ENCODE results near the gene BTBD10.

DNA sequence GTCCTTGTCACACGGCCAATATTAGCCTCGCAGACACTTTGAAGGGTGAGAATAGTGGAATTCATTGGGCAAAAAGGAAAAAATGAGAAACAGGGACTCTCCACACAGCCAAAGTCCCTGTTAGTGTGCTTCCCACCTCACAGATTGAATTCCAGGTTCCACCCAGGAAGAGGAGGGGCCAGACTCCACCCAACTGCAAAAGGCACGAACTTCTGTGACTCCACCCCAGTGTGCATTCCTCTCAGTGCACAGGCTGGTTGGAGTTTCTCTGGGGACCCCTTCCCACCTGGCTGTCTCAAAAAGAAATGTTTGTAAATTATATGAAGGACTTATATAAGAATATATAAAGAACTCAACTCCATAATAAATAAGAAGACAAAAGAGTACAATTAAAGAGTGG, 12.1 kb upstream of the BTBD10 start:
- TF ChIP-seq, protein P1, sequence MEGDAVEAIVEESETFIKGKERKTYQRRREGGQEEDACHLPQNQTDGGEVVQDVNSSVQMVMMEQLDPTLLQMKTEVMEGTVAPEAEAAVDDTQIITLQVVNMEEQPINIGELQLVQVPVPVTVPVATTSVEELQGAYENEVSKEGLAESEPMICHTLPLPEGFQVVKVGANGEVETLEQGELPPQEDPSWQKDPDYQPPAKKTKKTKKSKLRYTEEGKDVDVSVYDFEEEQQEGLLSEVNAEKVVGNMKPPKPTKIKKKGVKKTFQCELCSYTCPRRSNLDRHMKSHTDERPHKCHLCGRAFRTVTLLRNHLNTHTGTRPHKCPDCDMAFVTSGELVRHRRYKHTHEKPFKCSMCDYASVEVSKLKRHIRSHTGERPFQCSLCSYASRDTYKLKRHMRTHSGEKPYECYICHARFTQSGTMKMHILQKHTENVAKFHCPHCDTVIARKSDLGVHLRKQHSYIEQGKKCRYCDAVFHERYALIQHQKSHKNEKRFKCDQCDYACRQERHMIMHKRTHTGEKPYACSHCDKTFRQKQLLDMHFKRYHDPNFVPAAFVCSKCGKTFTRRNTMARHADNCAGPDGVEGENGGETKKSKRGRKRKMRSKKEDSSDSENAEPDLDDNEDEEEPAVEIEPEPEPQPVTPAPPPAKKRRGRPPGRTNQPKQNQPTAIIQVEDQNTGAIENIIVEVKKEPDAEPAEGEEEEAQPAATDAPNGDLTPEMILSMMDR (IDR thresholded peaks at IDR 0.05): no peak
- TF ChIP-seq POLR2AphosphoS5 (IDR thresholded peaks at IDR 0.05; ENCODE audit: low read depth, low read length): no peak
- no peak for TF ChIP-seq REST (IDR thresholded peaks at IDR 0.05; ENCODE audit: insufficient read depth in 1 of 2, low read depth in 2 of 2, low read length in 1 of 2)
- TF ChIP-seq TCF7L2 (IDR thresholded peaks at IDR 0.05; ENCODE audit: low read depth, low read length): no peak

All from Panc1 (cell line).